DMS153 treated with DMSO at 0.1 percent for 48 hours (cell line): ENCODE data around the gene HLA-DRB1.
A peak's percentile ranks its signal among the peaks of the same experiment; 100 is the strongest.
"Not testable (repeated sequence)": the region's sequence is repeated elsewhere in the genome, so short reads cannot be mapped to it uniquely, and the experiment has no call there.

Experiments used
- DNase-seq: peaks from one replicate; lab custom pipeline; 2025; ENCODE audit not compliant: unreplicated experiment; lab: John Stamatoyannopoulos, UW

HLA-DRB1 gene

DNA sequence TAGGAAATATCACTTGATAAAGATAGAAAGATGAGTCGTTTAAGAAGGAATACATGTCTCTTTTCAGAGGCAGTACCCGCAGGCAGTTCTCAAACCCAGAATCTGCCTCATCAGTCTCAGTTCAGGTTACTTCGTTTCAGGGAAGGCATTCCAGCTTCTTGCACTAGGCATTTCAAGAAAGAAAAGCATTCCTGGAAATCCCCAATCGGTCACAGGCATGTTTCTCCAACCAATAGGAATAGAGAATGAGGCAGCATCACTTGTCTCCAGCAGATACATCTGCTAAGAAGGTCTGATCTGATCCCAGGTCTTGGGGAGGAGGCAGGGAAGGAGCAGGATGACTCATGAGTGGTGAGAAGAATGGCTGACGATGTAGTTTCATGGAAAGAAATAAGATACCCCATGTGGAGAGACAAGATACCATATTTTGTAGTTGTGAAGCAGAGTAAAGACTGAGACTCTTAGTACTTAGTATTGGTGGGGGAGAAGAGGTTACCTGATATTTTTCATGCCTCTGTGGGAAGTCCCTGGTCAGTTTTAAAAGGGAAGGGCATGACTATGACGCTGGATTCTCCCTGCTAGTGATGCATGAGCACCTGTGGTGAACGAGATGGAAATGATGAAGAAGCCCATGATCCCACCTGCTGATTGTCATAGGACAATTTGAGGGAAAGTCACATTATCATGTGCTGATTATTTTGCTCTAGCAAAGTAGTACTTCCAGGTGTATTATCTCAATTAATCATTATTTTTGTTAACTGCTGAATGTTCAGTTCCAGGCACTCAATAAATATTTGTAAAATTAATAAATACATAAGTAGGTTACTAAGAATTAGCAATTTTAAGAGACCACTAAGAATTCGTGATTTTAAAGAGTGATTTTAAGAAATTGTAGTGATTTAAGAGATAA, 20.3 kb upstream of the HLA-DRB1 start:
- peak; percentile 40 for DNase-seq

DNA sequence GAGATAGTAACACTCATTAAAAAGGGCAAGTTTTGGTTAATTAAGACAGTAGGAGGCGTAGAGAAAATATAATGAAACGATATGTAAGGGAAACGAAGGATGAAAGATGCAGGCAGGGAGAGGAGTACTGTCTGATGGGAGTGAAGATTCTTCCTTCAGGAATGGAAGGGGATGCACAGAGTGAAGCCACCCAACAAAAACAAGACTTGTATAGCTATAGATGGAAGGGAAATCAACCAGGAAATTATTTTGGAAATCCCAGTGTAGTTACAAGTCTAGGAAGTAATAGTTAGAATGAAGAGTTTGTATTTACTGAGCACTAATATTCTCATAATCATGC, 19.7 kb upstream of the HLA-DRB1 start:
- no peak for DNase-seq

DNA sequence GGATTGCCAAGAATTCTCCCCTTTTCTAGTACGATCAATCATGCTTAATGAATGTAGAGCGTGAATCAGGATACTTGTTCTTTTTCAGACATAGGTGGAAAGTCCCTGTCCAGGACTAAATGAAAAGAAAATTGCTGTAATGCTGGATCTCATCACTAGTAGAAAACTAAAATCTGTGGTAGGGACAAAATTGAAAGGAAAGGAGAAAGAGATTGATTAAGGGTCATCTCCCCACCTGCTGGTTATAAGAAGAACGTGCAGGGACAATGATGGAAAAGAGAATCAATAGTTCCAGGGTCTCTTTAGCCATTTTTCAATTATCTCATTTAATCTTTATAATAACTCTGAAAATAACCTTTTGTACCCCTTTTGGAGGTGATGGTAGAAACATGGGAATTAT, 18.7 kb upstream of the HLA-DRB1 start:
- DNase-seq = no peak

DNA sequence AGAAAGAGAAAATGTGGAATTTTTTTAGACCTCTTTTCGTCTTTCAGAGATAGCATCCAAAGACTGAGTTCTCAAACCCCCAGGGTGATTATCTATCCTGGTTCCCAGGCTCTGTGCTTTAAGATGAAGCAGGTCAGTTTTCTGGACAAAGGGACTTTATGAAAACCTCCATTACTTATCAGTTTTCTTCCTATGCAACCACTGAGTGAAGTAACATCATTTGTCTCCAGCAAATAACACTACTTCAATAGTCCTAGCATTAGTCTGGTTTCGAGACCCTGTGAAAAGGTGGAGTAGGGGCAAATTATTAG, 18.3 kb upstream of the HLA-DRB1 start:
- no peak for DNase-seq

DNA sequence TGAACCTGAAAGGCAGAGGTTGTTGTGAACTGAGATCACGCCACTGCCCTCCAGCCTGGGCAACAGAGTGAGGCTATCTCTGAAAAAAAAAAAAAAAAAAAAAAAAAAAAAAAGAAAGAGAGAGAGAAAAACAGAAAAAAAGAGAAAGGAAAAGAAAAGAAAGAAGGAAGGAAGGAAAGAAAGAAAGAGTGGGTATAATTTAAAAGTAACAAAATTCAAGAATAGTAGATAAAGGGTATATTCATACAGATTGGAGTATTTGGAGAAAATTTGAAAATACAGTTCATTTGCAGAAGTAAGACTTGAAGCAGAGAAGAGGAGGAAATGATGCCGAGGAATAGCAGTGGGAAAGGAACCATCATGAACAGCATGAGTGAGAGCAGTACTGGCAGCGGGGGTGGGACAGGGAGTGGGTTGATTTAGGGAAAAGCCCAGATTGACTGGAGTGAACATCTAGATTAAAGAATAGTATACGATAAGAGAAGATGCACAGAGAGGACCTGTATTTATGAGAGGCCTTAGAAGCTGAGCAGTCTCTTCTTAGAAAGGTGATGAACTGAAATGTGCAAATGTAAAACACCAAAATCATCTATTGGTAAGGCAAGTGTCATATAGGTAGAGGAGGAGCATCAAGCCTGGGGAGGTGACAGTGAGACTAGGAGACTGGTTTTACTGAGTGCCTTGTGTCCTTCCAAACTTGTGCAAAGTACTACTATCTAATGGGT, 17.8 kb upstream of the HLA-DRB1 start:
- no peak for DNase-seq

DNA sequence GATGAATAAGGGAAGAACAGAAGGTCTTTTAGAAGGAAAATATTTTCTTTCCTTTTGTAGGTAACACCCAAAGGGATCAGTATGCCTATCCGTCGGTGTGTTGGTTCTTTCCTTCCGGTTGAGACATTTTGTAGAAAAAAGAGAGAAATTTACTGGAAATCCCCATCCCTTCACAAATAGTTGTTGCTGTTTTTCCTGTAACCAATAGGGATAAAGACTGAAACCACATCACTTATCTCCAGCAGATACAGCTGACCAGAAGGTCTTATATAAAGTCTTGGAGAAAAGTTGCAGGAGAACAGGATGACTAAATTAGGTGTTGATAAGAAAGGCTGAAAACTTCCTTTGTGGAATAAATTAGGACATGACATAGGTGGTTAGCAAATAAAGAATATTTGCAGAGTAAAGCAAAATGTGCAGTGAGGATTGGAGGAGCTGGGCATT, 14.8 kb upstream of the HLA-DRB1 start:
- no peak for DNase-seq

DNA sequence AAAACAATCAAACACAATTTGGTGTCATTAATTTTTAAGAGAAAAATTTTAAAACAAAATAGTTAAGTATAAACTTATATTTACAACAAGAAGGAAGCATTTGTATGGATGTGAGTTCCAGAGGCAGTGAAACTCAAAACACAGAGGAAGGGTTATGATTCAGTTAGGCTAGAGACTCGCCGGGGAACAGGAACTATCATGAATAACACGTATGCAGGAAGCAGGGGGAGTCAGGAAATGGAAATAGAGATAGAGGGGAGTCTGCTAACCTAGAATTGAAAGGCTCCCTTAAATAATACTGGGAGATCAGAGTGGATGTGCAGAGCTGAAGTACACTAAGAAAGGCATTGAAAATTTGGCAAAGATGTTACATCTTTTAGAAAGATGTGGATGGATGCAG, 14.2 kb upstream of the HLA-DRB1 start:
- no peak for DNase-seq

DNA sequence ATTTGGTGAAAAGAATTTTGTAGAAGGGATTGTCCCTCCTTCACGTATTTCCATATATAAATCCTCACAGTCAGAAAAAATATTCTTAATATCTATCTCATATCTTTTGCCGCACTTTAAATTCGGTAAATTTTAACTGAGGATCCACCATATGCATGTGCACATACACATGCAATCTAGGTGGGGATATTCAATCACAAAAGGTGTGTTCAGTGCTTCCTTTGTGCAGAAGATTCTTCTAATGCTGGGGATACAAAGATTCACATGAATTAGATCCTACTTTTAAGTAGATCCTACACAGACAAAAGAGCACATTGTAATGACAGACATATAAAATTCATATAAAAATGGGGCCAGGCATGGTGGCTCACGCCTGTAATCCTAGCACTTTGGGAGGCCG, 13.6 kb upstream of the HLA-DRB1 start:
- no peak for DNase-seq

DNA sequence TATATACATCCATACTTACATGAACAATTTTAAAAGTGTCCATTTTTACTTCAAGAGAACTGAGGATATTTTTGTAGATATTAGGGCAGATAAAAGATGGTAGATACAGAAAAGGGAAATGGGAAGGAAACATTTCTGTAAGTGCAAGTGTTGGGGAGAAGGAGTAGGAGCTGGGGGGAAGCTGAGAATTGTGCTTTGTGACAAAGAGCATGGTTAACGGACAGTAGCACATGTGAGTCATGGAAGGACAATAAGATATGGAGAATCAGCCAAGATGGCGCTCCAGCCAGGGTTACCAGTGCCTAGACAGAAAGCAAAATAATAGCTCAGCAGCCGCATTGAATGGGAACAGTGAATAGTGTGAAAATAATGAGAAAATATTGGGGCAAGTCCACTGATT, 12.7 kb upstream of the HLA-DRB1 start:
- no peak for DNase-seq

DNA sequence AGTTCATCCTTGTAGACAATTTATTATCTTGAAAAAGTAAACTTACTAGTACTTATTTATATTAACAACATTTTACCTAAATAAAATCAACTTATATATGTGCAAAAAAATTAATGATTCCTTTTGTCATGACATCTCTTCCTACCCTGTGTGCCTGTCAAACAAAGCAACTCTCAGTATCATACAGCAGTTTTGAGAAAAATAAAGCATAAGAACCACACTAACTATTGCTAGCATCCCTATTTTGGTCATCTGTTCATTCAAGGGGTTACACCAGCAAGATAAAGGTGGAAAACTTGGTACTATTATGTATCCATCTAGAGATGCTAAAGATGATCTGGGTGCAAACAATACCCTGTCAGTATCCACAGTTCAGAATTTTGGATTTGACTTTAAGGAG, 7.4 kb upstream of the HLA-DRB1 start:
- no peak for DNase-seq

DNA sequence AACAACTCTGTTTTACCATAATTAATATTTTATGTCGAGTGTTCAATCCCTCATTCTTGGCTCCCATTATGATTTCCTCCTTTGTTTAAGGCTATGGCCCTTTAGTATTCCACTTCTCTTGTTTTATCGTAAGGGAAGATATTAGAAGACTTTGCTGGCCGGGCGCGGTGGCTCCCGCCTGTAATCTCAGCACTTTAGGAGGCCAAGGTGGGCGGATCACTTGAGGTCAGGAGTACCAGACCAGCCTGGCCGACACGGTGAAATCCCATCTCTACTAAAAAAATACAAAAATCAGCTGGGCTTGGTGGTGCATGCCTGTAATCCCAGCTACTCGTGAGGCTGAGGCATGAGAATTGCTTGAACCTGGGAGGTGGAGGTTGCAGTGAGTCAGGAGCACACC, 1.1 kb upstream of the HLA-DRB1 start:
- DNase-seq = not testable (repeated sequence)

DNA sequence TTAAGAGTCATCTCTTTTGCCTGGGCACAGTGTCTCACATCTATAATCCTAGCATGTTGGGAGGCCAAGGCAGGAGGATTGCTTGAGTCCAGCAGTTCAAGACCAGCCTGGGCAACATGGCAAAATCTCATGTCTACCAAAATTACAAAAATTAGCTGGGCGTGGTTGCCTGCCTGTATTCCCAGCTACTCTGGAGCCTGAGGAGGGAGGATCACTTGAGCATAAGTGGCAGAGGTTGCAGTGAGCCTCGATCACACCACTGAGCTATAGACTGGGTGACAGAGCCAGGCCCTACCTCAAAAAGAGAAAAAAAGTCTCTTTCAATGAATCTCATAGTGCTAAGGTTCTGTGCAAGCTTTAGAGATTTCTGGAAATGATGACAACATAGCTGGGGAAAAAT, 1.5 kb downstream of the HLA-DRB1 start:
- DNase-seq = no peak

DNA sequence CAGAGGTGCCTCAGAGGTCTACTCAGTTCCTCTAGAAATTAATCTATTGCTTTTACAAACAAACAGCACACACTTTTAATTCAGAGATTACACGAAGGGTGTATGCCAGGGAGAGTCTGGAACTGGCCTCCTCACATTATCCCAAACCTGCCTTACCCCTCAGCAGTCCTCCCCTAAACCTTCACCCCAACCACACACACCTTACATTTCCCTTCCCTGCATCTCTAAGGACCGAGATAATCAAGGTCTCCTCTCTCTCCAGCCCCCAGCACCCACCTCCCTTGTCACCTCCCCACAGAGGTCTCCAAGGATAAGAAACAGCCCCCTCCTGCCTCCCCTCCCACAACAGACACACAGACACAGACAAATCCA, 6.1 kb downstream of the HLA-DRB1 start:
- DNase-seq = no peak

DNA sequence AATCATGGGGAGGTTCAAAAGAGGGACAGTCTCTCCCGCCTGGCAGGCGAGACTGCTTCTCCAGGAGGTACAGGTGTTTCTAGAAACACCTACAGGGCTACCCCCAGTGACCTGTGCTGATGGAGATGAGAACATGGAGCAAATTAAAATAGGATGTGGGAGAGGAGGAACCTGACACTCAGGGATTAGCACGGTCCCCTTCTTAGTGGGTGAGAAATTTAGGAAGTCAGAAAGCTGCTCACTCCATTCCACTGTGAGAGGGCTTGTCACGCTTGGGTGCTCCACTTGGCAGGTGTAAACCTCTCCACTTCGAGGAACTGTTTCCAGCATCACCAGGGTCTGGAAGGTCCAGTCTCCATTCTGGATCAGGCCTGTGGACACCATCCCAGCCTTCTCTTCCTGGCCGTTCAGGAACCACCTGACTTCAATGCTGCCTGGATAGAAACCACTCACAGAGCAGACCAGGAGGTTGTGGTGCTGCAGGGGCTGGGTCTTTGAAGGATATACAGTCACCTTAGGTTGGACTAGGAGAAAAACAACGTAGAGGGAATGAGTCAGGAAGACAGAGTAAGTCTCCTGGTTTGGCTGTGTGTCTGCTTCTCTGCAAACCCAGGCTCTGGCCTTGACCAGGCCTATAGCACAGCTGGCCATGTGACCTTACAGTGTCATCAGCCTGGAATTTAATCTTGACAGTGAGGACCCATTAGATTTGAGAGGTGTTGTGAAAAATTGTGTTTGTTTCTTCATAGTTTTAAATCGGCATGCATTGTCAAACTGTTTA, 8.1 kb downstream of the HLA-DRB1 start:
- DNase-seq = no peak

DNA sequence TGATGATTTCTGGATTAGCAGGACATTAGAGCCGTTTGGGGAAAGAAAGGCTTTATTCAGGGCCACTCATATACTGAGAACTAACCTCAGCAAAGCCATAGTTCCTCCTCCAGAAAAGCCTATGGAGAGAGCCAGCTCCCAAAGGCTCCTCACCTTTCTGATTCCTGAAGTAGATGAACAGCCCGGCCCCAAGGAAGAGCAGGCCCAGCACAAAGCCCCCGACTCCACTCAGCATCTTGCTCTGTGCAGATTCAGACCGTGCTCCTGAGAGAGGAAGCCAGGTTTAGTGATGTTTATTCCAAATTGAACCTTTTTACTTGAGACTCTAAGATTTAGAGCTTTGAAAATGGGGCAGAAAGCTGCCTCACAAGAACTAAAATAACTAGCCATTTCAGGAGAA, 9.1 kb downstream of the HLA-DRB1 start:
- DNase-seq = no peak

DNA sequence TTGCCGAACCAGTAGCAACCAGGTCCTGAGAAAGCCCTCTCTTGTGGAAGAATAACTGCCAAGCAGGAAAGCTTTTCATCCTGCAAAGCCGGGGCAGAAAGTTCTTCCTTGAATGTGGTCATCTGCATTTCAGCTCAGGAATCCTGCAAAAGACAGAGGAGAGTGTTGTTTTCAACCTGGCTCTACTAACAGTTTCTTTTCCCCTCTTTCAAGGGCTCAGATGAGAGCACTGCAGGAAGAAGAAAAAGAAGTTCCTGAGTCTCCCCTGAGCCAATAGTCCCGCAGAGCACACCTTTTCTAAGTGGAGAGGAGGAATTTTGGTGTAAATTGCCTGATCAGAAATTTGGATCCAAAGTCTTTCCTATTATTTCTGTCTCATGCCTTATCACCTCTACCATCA, 10.7 kb downstream of the HLA-DRB1 start:
- no peak for DNase-seq

DNA sequence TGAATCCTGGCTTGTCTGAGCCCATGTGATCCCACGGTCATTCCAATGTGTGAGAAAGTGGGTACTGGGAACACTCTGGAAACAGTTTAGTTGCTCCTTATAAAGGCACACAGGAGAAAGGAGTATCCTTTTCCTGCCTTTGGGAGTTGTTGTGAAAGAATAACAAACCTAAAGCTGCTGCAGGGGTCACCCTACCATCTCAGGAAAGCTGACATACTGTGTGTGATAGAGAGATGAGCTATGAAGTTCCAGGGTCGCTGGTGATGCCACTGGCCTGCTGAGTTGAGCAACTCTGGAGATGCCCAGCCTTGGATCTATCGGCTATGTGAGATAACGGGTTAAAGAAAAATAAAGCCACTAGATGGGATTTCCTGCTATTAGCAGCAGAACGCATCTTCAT, 12.2 kb downstream of the HLA-DRB1 start:
- DNase-seq = not testable (repeated sequence)

DNA sequence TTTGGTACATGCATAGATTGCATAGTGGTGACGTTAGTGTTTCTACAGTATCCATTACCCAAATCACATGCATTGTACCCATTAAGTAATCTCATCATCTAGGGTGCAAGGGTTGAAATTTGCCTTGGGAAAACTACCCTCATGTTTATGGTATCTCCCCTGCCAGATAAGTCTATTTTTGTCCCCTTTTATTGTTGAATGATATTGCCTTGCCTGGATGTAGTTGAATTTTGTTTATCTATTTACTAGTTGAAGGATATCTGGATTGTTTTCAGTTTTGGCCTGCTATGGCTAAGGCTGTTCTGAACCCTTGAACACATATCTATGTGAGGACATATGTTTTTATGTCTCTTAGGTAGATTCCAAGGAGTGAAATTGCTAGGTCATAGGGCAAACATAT, 13.4 kb downstream of the HLA-DRB1 start:
- no peak for DNase-seq

DNA sequence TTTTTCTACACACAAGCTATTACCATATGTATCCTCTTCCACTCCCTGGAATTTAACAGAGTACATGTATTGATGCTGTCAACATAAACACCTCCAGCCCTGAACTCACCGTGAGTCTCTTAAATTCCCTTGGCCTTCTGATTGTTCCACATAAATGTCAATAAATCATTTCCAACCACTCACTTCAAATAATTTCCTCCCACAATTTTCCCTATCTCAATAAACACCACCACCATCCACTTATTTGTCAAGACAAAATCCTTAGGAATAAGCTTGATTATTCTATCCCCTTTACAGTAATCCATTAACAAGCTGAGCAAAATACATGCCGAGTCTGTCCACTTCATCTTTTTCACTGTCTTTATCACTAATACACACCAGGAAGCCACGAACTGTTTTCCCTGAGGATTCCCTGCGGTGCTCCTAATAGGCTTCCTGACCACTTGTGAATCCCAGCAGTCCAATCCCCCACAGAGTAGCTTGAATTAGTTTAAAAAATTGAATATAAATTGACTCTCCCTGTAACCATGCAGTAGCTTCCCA, 19.2 kb downstream of the HLA-DRB1 start:
- DNase-seq = no peak

DNA sequence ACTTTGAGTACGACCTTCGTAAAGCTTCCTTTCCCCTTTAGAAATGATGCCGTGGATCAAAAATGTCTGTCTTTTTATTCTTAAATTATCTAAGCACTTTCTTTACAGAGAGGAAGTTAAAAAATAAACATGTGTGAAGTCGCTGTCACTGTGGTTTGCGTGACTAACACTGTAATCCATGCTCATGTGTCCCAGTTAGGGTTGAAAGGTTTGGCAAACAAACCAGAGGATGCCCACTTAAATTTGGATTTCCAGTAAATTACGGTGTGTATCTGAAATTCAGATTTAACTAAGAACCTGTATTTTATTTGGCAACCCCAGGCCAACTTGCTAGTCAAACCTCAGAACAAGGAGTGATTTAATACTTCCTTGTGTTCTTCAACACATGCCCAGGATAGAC, 21.1 kb downstream of the HLA-DRB1 start:
- no peak for DNase-seq

DNA sequence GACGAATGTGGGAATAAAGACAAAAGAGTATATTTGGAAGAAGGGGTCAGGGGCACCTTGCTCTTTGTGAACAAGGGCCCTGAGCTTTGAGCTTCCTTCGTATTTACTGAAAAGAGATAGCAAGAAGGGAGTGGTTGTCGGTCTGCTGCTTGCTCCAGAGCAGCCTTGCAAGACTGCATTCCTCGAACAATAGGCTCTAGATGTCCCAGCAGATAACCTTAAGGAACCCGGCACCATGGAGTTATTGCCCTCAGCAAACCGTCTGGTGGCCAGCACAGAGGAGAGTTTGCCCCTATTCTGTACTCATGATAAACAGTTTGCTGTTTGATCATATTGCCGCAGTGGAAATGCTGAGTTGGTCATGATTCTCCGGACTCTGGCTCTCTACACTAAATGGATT, 22.7 kb downstream of the HLA-DRB1 start:
- DNase-seq = no peak

DNA sequence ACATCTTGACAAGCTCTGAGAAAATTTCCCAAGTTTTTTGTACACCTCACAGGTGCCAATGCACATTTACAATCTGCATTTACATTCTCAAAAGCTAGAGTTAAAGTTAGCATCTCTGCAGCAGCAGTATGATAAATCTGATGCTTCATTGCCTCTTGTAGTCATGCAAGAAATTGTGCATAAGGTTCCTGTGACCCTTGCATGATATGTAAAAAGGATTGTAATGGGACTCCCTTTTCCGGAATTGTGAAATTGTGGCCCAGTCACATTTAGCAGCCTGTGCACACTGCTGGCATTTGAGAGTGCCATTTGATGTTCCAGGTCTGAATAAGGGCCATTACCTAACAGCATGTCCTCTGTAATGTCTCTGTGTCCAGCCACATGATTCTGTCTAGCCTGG, 24.1 kb downstream of the HLA-DRB1 start:
- DNase-seq = no peak
